GM21447 (cell line): ENCODE results near the gene RAPGEF5.
A peak's percentile ranks its signal among the peaks of the same experiment; 100 is the strongest.

Source experiments
- ATAC-seq: cut with Tn5 transposase; IDR thresholded peaks from one replicate; pipeline ENCODE4 v1.9.1; 2021; ENCODE audit not compliant: unreplicated experiment

Gene RAPGEF5

GRCh38 chr7:22356701-22357310 lies at the start of gene RAPGEF5:
Gene RAPGEF5 (minus strand): TSS chr7:22357154. CDS start chr7:22357060, 94 bp downstream.
- ATAC-seq = peak; percentile 48

- no peak for ATAC-seq
These were observed 49.8 kb upstream of the RAPGEF5 start for GRCh38 chr7:22406715-22407114.

- ATAC-seq = no peak
These were observed 47.6 kb upstream of the RAPGEF5 start for GRCh38 chr7:22404421-22405023.

GRCh38 chr7:22403344-22403743 lies 46.4 kb upstream of the RAPGEF5 start:
- ATAC-seq = no peak

- ATAC-seq = peak; percentile 48
These were observed 45.3 kb upstream of the RAPGEF5 start for GRCh38 chr7:22402250-22402649.

- ATAC-seq = no peak
These were observed 44.1 kb upstream of the RAPGEF5 start for GRCh38 chr7:22400936-22401553.

GRCh38 chr7:22400150-22400814 lies 43.3 kb upstream of the RAPGEF5 start:
- no peak for ATAC-seq

- no peak for ATAC-seq
These were observed 42.6 kb upstream of the RAPGEF5 start for GRCh38 chr7:22399546-22399945.

GRCh38 chr7:22399091-22399490 lies 42.1 kb upstream of the RAPGEF5 start:
- ATAC-seq = no peak

GRCh38 chr7:22397981-22398380 lies 41.0 kb upstream of the RAPGEF5 start:
- no peak for ATAC-seq

- no peak for ATAC-seq
These were observed 38.3 kb upstream of the RAPGEF5 start for GRCh38 chr7:22395222-22395621.

GRCh38 chr7:22394739-22395138 lies 37.8 kb upstream of the RAPGEF5 start:
- no peak for ATAC-seq

GRCh38 chr7:22393913-22394729 lies 37.2 kb upstream of the RAPGEF5 start:
- no peak for ATAC-seq

GRCh38 chr7:22390516-22390915 lies 33.6 kb upstream of the RAPGEF5 start:
- ATAC-seq = no peak

GRCh38 chr7:22389892-22390291 lies 32.9 kb upstream of the RAPGEF5 start:
- no peak for ATAC-seq

GRCh38 chr7:22387583-22387982 lies 30.6 kb upstream of the RAPGEF5 start:
- ATAC-seq = no peak

GRCh38 chr7:22386865-22387264 lies 29.9 kb upstream of the RAPGEF5 start:
- ATAC-seq = peak; percentile 64

GRCh38 chr7:22386206-22386858 lies 29.4 kb upstream of the RAPGEF5 start:
- ATAC-seq = peak; percentile 58

- ATAC-seq = no peak
These were observed 28.4 kb upstream of the RAPGEF5 start for GRCh38 chr7:22385326-22385725.

GRCh38 chr7:22380333-22380732 lies 23.4 kb upstream of the RAPGEF5 start:
- ATAC-seq = no peak
